GM12878 (cell line): Measurements from ENCODE around the gene LCOR. TPM values are rescaled to one million over a fixed set of nuclear protein-coding genes. Genes with fewer than 3 reads are reported as not detected.

Source experiments
- ATAC-seq: fragments of 200-7000 bp; cut with Tn5 transposase; 3 replicates; pipeline ENCODE4 v1.9.1; 2020; ENCODE audit warnings: mild to moderate bottlenecking, moderate library complexity
- BruUV-seq: library from RNA; stranded (reverse); fragments of 400-500 nt; replicated peaks from 2 replicates; lab custom pipeline; 2021; lab: Mats Ljungman, UMichigan
- CTCF ChIA-PET: fragments of 300-600 bp; sonication (Branson Sonifier 250); formaldehyde crosslinking; extraction: SDS; loops from one replicate; lab custom pipeline; 2021; ENCODE audit warnings: inconsistent platforms; lab: Yijun Ruan, JAX
- POLR2A ChIA-PET: fragments of 350-600 bp; formaldehyde crosslinking; extraction: SDS; loops from one replicate; lab custom pipeline; 2021; ENCODE audit warnings: inconsistent platforms; lab: Charles Lee
- RAD21 ChIA-PET: fragments of 300-600 bp; sonication (Branson Sonifier 250); formaldehyde crosslinking; loops from one replicate; lab custom pipeline; 2023; ENCODE audit warnings: antibody characterized with exemption; ENCODE audit not compliant: unreplicated experiment; lab: Charles Lee
- SMC1A ChIA-PET: fragments of 300-600 bp; sonication (Branson Sonifier 250); formaldehyde crosslinking; loops from one replicate; lab custom pipeline; 2023; ENCODE audit not compliant: unreplicated experiment, uncharacterized antibody; lab: Charles Lee
- DNase-seq: peaks from one replicate; pipeline ENCODE4 v3.0.0-alpha.2; 2011; ENCODE audit warnings: low read depth, low spot score
- FAIRE-seq: peaks from 3 replicates; lab custom pipeline; 2011; peaks lifted over from hg19 to GRCh38; lab: Jason Lieb, UNC
- H2AFZ ChIP-seq: 2 replicates; pipeline ENCODE4 v1.6.0; 2011; ENCODE audit warnings: low read depth, low read length, control low read depth; ENCODE audit not compliant: control insufficient read depth
- H3K27ac ChIP-seq: 2 replicates; pipeline ENCODE4 v1.5.1; 2011; ENCODE audit warnings: control low read depth; ENCODE audit not compliant: control insufficient read depth, insufficient read depth
- H3K27me3 ChIP-seq, 2 experiments: replicated peaks in 1 of 2; 2 replicates each; pipeline versions ENCODE4 v1.6.0 to v1.6.1; 2011; ENCODE audit warnings: low read length in 1 of 2; ENCODE audit not compliant: control insufficient read depth in 2 of 2, insufficient read depth in 2 of 2
- H3K36me3 ChIP-seq, 2 experiments: 2 replicates each; pipeline ENCODE4 v1.5.1; 2011; ENCODE audit warnings: low read length in 1 of 2; ENCODE audit not compliant: control insufficient read depth in 2 of 2, insufficient read depth in 2 of 2
- H3K4me1 ChIP-seq: 2 replicates; pipeline ENCODE4 v1.6.1; 2011; ENCODE audit warnings: mild to moderate bottlenecking, low read length, moderate library complexity, mixed read lengths; ENCODE audit not compliant: control insufficient read depth, insufficient read depth
- H3K4me2 ChIP-seq: 2 replicates; pipeline ENCODE4 v1.6.0; 2011; ENCODE audit warnings: control low read depth; ENCODE audit not compliant: control insufficient read depth, insufficient read depth
- H3K4me3 ChIP-seq: fragments of 200-600 bp; sonication (generic); 2 replicates; pipeline ENCODE4 v1.5.1; 2016
- H3K79me2 ChIP-seq: 2 replicates; pipeline ENCODE4 v1.6.0; 2011; ENCODE audit warnings: low read length; ENCODE audit not compliant: control insufficient read depth, insufficient read depth
- H3K9ac ChIP-seq: 2 replicates; pipeline ENCODE4 v1.8.0; 2011; ENCODE audit warnings: low read length, control low read depth, mixed read lengths; ENCODE audit not compliant: control insufficient read depth, insufficient read depth
- H3K9me3 ChIP-seq: replicated peaks from 3 replicates; pipeline ENCODE4 v1.5.1; 2011; ENCODE audit warnings: mild to moderate bottlenecking, low read length; ENCODE audit not compliant: control insufficient read depth, insufficient read depth
- H4K20me1 ChIP-seq: 2 replicates; pipeline ENCODE4 v1.6.0; 2011; ENCODE audit not compliant: control insufficient read depth, insufficient read depth
- CBX3 ChIP-seq: fragments of 200-600 bp; sonication (generic); IDR thresholded peaks from 2 replicates; pipeline ENCODE4 v1.6.1; 2016; ENCODE audit warnings: low read depth, borderline replicate concordance
- CBX5 ChIP-seq: sonication (generic); IDR thresholded peaks from 2 replicates; pipeline ENCODE4 v1.6.1; 2016; ENCODE audit warnings: low read depth, moderate library complexity, mild to moderate bottlenecking, inconsistent platforms
- CHD1 ChIP-seq: IDR thresholded peaks from 2 replicates; pipeline ENCODE4 v1.6.1; 2012; ENCODE audit warnings: low read depth, low read length, improper control_type of control experiment
- CHD2 ChIP-seq: IDR thresholded peaks from 2 replicates; pipeline ENCODE4 v1.6.1; 2011; ENCODE audit warnings: low read depth, low read length, improper control_type of control experiment, borderline replicate concordance
- HDGF ChIP-seq: fragments of 450-650 bp; IDR thresholded peaks from 2 replicates; pipeline ENCODE4 v1.6.1; 2016; ENCODE audit warnings: antibody characterized with exemption
- JUND ChIP-seq: IDR thresholded peaks from 2 replicates; pipeline ENCODE4 v1.6.1; 2012; ENCODE audit warnings: low read depth, mild to moderate bottlenecking, low read length, improper control_type of control experiment, moderate library complexity
- NFIC ChIP-seq: IDR thresholded peaks from 2 replicates; pipeline ENCODE4 v1.6.1; 2012; ENCODE audit warnings: low read depth, mild to moderate bottlenecking, inconsistent platforms, low read length, moderate library complexity
- NFXL1 ChIP-seq: fragments of 450-650 bp; IDR thresholded peaks from 2 replicates; pipeline ENCODE4 v1.6.1; 2017; ENCODE audit warnings: antibody characterized with exemption, mild to moderate bottlenecking, borderline replicate concordance
- NRF1 ChIP-seq: conservative IDR thresholded peaks from 2 replicates; pipeline ENCODE4 v1.6.1; 2011; ENCODE audit warnings: mild to moderate bottlenecking, low read depth, low read length, improper control_type of control experiment
- RAD21 ChIP-seq: IDR thresholded peaks from 2 replicates; pipeline ENCODE4 v1.6.1; 2011; ENCODE audit warnings: mild to moderate bottlenecking, low read depth, low read length, moderate library complexity; ENCODE audit not compliant: insufficient read depth
- RFX5 ChIP-seq: IDR thresholded peaks from 2 replicates; pipeline ENCODE4 v1.6.1; 2011; ENCODE audit warnings: low read depth, low read length, improper control_type of control experiment
- ZNF217 ChIP-seq: fragments of 450-650 bp; IDR thresholded peaks from 2 replicates; pipeline ENCODE4 v1.6.1; 2017; ENCODE audit warnings: antibody characterized with exemption, mild to moderate bottlenecking
- WGBS: methylation state at CpG from one replicate; pipeline ENCODE4 v1.1.6; 2016; ENCODE audit warnings: low lambda C conversion rate; ENCODE audit not compliant: insufficient replicate concordance, insufficient coverage; ENCODE audit errors: missing lambda C conversion rate; 5-methylcytosine and 5-hydroxymethylcytosine counted together
- in situ Hi-C: fragments of 300-500 bp; cut with MboI; formaldehyde crosslinking; loops from 9 replicates; pipeline ENCODE4 v1.14.3; 2018; ENCODE audit warnings: mixed read lengths
- intact Hi-C: fragments of 100-400 bp; cut with micrococcal nuclease; formaldehyde crosslinking; loops from one replicate; pipeline ENCODE4 v1.14.2; 2022; ENCODE audit not compliant: unreplicated experiment
- polyA plus RNA-seq, 11 experiments: library from polyadenylated mRNA; depleted of rRNA in 4 of 11; unstranded in 6 of 11; stranded (reverse) in 5 of 11; fragments of >200 nt; fragmentation: Nextera tagmentation in 4 of 11; fragmentation: Illumina TruSeq in 1 of 11; extraction: Ambion mirVana in 4 of 11; extraction: Trizol in 1 of 11; gene quantifications; 1 replicate in 1 of 11; 2 replicates in 10 of 11; pipeline versions ENCODE4 v1.2.1 to v1.2.3, GENCODE V29; 2011 to 2016; ENCODE audit warnings: inconsistent platforms in 2 of 11, missing spikeins in 2 of 11, low read depth in 1 of 11
- total RNA-seq, 4 experiments: library from RNA; depleted of rRNA in 3 of 4; stranded (reverse); fragments of >200 nt in 3 of 4; fragmentation: Illumina TruSeq in 1 of 4; extraction: Trizol in 1 of 4; gene quantifications; 2 replicates each; pipeline versions ENCODE4 v1.2.1 to v1.2.3, GENCODE V29; 2013 to 2021
- TF ChIP-seq, protein P1 (sequence below): IDR thresholded peaks from 2 replicates; pipeline ENCODE4 v1.6.1; 2011; ENCODE audit warnings: low read depth, mild to moderate bottlenecking, low read length, moderate library complexity, borderline replicate concordance; ENCODE audit errors: extremely low read depth

Gene LCOR
- total and polyA plus RNA-seq, 10 of the 15 experiments (the other 5 are each of a cell fraction or from before 2014, with no cell fraction given): 1.6 to 22.0 (median 13.2) TPM

DNA sequence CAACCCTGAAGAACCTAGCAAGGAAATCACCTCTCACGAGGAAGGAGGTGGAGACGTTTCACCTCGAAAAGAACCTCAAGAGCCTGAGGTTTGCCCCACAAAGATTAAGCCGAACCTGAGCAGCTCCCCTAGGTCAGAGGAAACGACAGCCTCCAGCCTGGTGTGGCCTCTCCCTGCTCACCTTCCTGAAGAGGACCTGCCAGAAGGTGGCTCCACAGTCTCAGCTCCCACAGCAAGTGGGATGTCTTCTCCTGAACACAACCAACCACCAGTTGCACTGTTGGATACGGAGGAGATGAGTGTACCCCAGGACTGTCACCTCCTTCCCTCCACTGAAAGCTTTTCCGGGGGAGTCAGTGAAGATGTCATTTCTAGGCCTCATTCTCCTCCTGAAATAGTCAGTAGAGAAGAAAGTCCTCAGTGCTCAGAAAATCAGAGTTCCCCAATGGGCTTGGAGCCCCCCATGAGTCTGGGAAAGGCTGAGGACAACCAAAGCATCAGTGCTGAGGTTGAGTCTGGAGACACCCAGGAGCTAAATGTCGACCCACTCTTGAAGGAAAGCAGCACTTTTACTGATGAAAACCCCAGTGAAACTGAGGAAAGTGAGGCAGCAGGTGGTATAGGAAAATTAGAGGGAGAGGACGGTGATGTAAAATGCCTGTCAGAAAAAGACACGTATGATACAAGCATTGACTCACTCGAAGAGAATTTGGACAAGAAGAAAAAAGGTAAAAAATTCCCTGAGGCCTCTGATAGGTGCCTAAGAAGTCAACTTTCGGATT lies 150.2 kb downstream of the LCOR start:
- ChIA-PET RAD21 (interaction anchor here (1.2 kb wide), 1 partner anchor 43 kb away, joined by 6 read pairs; no protein-coding TSS in a partner anchor), SMC1A (interaction anchor here (1.1 to 10.2 kb wide), 4 partner anchors 34 to 215 kb away, joined by 3 to 96 read pairs (median 4); no protein-coding TSS in a partner anchor), CTCF (interaction anchor here (0.9 to 8.2 kb wide), 7 partner anchors 10 to 557 kb away, joined by 3 to 85 read pairs (median 4); no protein-coding TSS in a partner anchor), POLR2A (interaction anchor here (0.9 kb wide), 1 partner anchor 11 kb away, joined by 3 read pairs; no protein-coding TSS in a partner anchor)
- no peak for DNase-seq
- BruUV-seq: no TSS peak
- peak; percentile 14; the same call in 1 of the 2 replicates for TF ChIP-seq RAD21
- no peak for TF ChIP-seq CBX5
- no peak overlapping the region for H3K9ac ChIP-seq
- in situ Hi-C loops (no loop called here), intact Hi-C loops (no loop called here)
- 92% methylated on average over 12 of the region's 12 CpGs for WGBS
- no peak overlapping the region for H2AFZ ChIP-seq
- no peak overlapping the region for H3K4me3 ChIP-seq
- peaks cover 5 to 11% of the 10 kb centered on the region in 2 experiments; a peak in 3 of 4 replicates for H3K36me3 ChIP-seq
- no peaks in the 10 kb centered on the region for H3K27me3 ChIP-seq
- no peak overlapping the region for H3K27ac ChIP-seq
- H3K79me2 ChIP-seq: no peaks in the 10 kb centered on the region
- peaks cover 25% of the 10 kb centered on the region for H3K4me1 ChIP-seq
- no peak for FAIRE-seq
- no peaks in the 10 kb centered on the region for H3K9me3 ChIP-seq
- H3K4me2 ChIP-seq: no peak overlapping the region
- no peaks in the 10 kb centered on the region for H4K20me1 ChIP-seq
- ATAC-seq: no peak

DNA sequence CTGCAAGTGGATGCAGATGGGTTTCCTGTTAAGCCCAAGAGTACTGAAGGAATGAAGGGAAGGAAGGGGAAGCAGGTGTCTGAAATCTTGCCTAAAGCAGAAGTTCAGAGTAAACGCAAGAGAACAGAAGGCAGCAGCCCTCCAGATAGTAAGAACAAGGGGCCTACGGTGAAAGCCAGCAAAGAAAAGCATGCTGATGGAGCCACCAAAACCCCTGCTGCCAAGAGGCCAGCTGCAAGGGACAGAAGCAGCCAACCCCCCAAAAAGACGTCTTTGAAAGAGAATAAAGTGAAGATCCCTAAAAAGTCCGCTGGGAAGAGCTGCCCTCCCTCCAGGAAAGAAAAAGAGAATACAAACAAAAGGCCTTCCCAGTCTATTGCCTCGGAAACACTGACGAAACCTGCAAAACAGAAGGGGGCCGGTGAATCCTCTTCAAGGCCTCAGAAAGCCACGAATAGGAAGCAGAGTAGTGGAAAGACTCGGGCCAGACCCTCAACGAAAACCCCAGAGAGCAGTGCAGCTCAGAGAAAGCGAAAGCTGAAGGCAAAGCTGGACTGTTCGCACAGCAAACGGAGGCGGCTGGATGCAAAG lies 152.5 kb downstream of the LCOR start:
- Histone ChIP-seq H3K27me3 (no peaks in the 10 kb centered on the region), H3K4me3 (peak overlapping the region; percentile 38; the same call in 1 of the 2 replicates), H3K9ac (no peak overlapping the region), H3K79me2 (no peaks in the 10 kb centered on the region), H3K36me3 (peaks cover 5 to 11% of the 10 kb centered on the region in 2 experiments; a peak in 3 of 4 replicates), H3K9me3 (no peaks in the 10 kb centered on the region), H4K20me1 (no peaks in the 10 kb centered on the region), H3K4me2 (peak overlapping the region; percentile 43), H3K27ac (peak overlapping the region; percentile 30; the same call in 1 of the 2 replicates), H3K4me1 (peaks cover 7% of the 10 kb centered on the region; the same call in 1 of the 2 replicates), H2AFZ (peak overlapping the region; percentile 6)
- DNase-seq: no peak
- BruUV-seq: no TSS peak
- peak; percentile 86 for ATAC-seq
- intact Hi-C loops (no loop called here), in situ Hi-C loops (no loop called here)
- ChIA-PET RAD21 (interaction anchor here (0.6 to 3.2 kb wide), 8 partner anchors 9 to 279 kb away, joined by 3 to 27 read pairs (median 3); no protein-coding TSS in a partner anchor), POLR2A (interaction anchor here (0.8 to 1.5 kb wide), 4 partner anchors 8 to 25 kb away, joined by 3 to 4 read pairs (median 4); no protein-coding TSS in a partner anchor), SMC1A (interaction anchor here (0.6 to 10.2 kb wide), 11 partner anchors 10 to 155 kb away, joined by 3 to 96 read pairs (median 5); no protein-coding TSS in a partner anchor), CTCF (interaction anchor here (0.6 to 8.2 kb wide), 9 partner anchors 9 to 344 kb away, joined by 3 to 85 read pairs (median 3); no protein-coding TSS in a partner anchor)
- peak; percentile 44 for FAIRE-seq
- 91% methylated on average over 14 of the region's 14 CpGs for WGBS
- TF ChIP-seq NFXL1: no peak
- TF ChIP-seq, protein P1, sequence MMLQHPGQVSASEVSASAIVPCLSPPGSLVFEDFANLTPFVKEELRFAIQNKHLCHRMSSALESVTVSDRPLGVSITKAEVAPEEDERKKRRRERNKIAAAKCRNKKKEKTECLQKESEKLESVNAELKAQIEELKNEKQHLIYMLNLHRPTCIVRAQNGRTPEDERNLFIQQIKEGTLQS: no peak
- TF ChIP-seq HDGF: no peak
- no peak for TF ChIP-seq CBX3
- TF ChIP-seq CHD1: no peak
- TF ChIP-seq NRF1: no peak
- TF ChIP-seq RFX5: no peak
- TF ChIP-seq JUND: no peak
- no peak for TF ChIP-seq CHD2
- TF ChIP-seq NFIC: no peak
- no peak for TF ChIP-seq ZNF217
